ENCODE data around the gene MAPT. TPM values are rescaled to one million over a fixed set of nuclear protein-coding genes. Genes with fewer than 3 reads are reported as not detected.

Gene MAPT
- total RNA-seq, 6 donors from 2014 or later = 2.1 to 3.7 (median 2.8) TPM

DNA sequence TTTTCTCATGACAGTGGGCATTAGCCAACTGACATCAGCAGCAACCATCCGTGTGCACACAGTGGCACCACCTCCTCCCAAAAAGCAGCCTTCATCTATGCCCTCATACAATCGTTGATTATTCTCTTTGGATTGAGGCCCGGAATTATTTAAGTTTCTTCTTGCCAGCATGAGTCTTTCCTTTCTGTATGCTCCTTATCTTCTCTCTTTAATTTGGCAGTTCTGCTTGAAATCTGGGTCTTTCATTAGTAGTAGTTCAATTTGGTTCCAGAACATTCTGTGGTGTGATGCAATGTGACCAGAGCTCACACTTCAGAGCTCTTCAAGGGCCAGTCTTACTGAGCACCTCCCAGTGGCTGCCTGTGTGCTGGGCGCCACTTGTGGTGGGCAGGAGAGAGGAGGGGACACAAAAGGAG, 52.5 kb downstream of the MAPT start:
- Histone ChIP-seq H3K27me3 (peaks cover 0 to 5% (median 0%) of the 10 kb centered on the region in 4 donors), H3K27ac (peak overlapping the region in 1 of 4 donors; percentile 32), H3K9me3 (no peaks in the 10 kb centered on the region), H3K4me3 (no peak overlapping the region), H3K36me3 (no peaks in the 10 kb centered on the region), H3K4me1 (peaks cover 4 to 13% (median 12%) of the 10 kb centered on the region in 4 donors)
- 53 to 60% methylated on average over 4 of the region's 4 CpGs for WGBS, 2 donors
- DNase-seq (peak in 1 of 2 donors; percentile 62), ATAC-seq (ENCODE audit: low FRiP score in 2 of 2) (no peak)
- TF ChIP-seq POLR2AphosphoS5 (IDR thresholded peaks at IDR 0.05) = no peak
- no peak for TF ChIP-seq EP300 (IDR thresholded peaks at IDR 0.05)
- TF ChIP-seq, protein P1, sequence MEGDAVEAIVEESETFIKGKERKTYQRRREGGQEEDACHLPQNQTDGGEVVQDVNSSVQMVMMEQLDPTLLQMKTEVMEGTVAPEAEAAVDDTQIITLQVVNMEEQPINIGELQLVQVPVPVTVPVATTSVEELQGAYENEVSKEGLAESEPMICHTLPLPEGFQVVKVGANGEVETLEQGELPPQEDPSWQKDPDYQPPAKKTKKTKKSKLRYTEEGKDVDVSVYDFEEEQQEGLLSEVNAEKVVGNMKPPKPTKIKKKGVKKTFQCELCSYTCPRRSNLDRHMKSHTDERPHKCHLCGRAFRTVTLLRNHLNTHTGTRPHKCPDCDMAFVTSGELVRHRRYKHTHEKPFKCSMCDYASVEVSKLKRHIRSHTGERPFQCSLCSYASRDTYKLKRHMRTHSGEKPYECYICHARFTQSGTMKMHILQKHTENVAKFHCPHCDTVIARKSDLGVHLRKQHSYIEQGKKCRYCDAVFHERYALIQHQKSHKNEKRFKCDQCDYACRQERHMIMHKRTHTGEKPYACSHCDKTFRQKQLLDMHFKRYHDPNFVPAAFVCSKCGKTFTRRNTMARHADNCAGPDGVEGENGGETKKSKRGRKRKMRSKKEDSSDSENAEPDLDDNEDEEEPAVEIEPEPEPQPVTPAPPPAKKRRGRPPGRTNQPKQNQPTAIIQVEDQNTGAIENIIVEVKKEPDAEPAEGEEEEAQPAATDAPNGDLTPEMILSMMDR (IDR thresholded peaks at IDR 0.05) = no peak
- TF ChIP-seq POLR2A (IDR thresholded peaks at IDR 0.05) = no peak

DNA sequence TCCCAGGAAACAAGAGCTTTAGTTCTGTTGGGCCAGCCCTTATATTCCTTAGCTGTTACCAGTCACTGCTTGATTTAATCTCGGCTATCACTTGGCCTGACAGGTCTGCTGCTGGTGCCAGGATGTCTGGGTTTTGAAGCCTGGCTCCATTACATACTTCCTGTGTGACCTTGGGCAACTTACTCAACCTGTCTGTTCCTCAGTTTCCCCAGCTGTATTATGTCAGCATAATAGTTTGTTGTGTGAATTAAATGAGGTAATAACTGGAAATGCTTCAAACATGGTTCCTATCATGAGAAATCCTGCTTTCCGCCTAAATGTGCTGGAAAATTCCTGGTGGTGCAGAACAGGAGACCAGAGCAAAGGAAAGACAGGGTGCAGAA, 54.1 kb downstream of the MAPT start:
- DNase-seq (no peak), ATAC-seq (ENCODE audit: low FRiP score in 2 of 2) (no peak)
- Histone ChIP-seq H3K27ac (no peak overlapping the region), H3K4me3 (peak overlapping the region in 1 of 4 donors; percentile 22), H3K9me3 (no peaks in the 10 kb centered on the region), H3K27me3 (peaks cover 0 to 5% (median 0%) of the 10 kb centered on the region in 4 donors), H3K4me1 (peaks cover 4 to 13% (median 12%) of the 10 kb centered on the region in 4 donors), H3K36me3 (no peaks in the 10 kb centered on the region)
- 61 to 62% methylated on average over 2 of the region's 2 CpGs for WGBS, 2 donors
- no peak for TF ChIP-seq POLR2A (IDR thresholded peaks at IDR 0.05)

DNA sequence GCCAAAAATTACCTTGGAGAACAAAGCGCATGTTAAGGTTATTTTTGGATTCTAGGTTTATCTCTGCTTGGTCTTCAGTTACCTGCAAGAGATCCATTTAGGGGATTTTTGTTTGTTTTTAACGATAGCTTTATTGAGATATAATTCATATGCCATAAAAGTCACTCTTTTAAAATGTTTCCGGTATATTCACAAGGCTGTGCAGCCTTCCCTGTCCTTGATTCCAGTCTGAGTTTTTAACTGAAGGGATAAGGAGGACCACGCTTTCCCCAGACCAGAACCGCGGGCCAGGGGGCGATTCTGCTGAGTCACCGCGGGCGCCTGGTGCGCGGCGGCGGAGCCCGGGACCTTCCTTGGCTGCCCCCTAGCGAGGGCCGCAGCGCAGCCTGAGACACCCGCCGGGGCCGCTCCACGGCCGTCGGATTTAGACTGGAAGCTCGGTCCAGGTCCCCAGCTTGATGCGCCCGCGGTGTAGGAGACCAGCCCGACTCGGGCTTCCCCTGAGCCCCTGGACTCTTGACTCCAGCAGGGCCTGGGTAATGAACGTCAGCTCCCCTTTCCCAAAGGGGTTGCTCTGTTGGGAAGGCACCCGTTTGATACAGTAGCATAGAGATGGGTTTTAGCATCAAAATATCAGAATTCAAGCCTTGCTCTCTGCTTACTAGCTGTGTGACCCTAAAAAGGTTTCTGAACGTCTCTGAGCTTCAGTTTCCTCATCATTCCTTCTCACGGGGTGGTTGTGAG, 54.7 kb downstream of the MAPT start:
- Histone ChIP-seq H3K4me1 (peaks cover 4 to 13% (median 12%) of the 10 kb centered on the region in 4 donors), H3K27me3 (peaks cover 0 to 5% (median 0%) of the 10 kb centered on the region in 4 donors), H3K36me3 (no peaks in the 10 kb centered on the region), H3K4me3 (peak overlapping the region in 2 of 4 donors; percentile 22 to 32), H3K27ac (no peak overlapping the region), H3K9me3 (no peaks in the 10 kb centered on the region)
- DNase-seq (peak; percentile 78 to 95), ATAC-seq (ENCODE audit: low FRiP score in 2 of 2) (peak; percentile 87 to 96)
- WGBS, 2 donors = 9 to 18% methylated on average over 11 to 32 of the region's 34 CpGs
- TF ChIP-seq, protein P1 (IDR thresholded peaks at IDR 0.05) = peak; percentile 63 to 80 (median 76)
- TF ChIP-seq EP300 (IDR thresholded peaks at IDR 0.05) = no peak

DNA sequence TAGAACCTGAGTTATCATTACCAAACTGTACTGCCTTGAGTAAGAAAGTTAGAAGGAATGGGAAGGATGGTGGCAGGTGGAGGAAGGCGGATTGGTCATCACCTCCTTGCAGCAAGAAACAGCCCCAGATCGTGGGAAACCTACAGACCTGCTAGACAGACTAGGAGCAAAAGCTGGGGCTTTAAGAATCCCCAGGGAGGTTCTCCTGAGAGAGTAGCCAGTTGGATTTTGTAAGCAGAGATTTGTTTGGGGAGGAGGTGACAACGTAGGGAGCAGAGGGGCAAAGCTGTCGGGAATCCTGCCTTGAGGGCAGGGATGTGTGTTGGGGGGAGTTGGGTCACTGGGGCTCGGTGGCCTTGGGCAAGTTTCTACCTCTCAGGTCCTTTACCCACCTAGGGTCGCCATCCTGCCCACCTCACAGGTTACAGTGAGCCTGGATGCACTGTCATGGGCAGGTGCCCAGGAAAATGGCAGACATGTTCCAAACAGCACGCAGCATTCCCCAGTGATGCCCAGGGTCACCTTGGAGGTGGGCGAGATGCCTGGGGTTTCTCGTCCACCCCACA, 55.5 kb downstream of the MAPT start:
- H3K27ac ChIP-seq = no peak overlapping the region
- TF ChIP-seq EP300 (IDR thresholded peaks at IDR 0.05) (no peak), POLR2A (IDR thresholded peaks at IDR 0.05) (no peak), POLR2AphosphoS5 (IDR thresholded peaks at IDR 0.05) (no peak)
- TF ChIP-seq, protein P1 (IDR thresholded peaks at IDR 0.05) = no peak
- no peak overlapping the region for H3K4me3 ChIP-seq
- no peaks in the 10 kb centered on the region for H3K36me3 ChIP-seq
- peaks cover 4 to 13% (median 12%) of the 10 kb centered on the region in 4 donors for H3K4me1 ChIP-seq
- DNase-seq (no peak), ATAC-seq (ENCODE audit: low FRiP score in 2 of 2) (no peak)
- WGBS, 2 donors = 71 to 81% methylated on average over 6 to 9 of the region's 9 CpGs
- H3K9me3 ChIP-seq = no peaks in the 10 kb centered on the region
- H3K27me3 ChIP-seq = peaks cover 0 to 5% (median 0%) of the 10 kb centered on the region in 4 donors

GRCh38 chr17:45950888-45951287, 56.5 kb downstream of the MAPT start:
- DNase-seq (no peak), ATAC-seq (ENCODE audit: low FRiP score in 2 of 2) (no peak)
- Histone ChIP-seq H3K27ac (no peak overlapping the region), H3K4me3 (no peak overlapping the region), H3K27me3 (peaks cover 0 to 5% (median 0%) of the 10 kb centered on the region in 4 donors), H3K36me3 (no peaks in the 10 kb centered on the region), H3K4me1 (peaks cover 4 to 13% (median 12%) of the 10 kb centered on the region in 4 donors), H3K9me3 (no peaks in the 10 kb centered on the region)
- TF ChIP-seq EP300 (IDR thresholded peaks at IDR 0.05) (no peak), POLR2AphosphoS5 (IDR thresholded peaks at IDR 0.05) (no peak), POLR2A (IDR thresholded peaks at IDR 0.05) (no peak)
- TF ChIP-seq, protein P1 (IDR thresholded peaks at IDR 0.05) = no peak
- whole genome bisulfite sequencing, 2 donors = 76 to 83% methylated on average over 8 of the region's 8 CpGs
